ENCODE results near the gene ACTN4. TPM values are rescaled to one million over a fixed set of nuclear protein-coding genes. Genes with fewer than 3 reads are reported as not detected.
"Not testable (repeated sequence)": the region's sequence is repeated elsewhere in the genome, so short reads cannot be mapped to it uniquely, and the experiment has no call there.

ACTN4 gene
- total RNA-seq, 1 donor from 2014 or later: 921 TPM

DNA sequence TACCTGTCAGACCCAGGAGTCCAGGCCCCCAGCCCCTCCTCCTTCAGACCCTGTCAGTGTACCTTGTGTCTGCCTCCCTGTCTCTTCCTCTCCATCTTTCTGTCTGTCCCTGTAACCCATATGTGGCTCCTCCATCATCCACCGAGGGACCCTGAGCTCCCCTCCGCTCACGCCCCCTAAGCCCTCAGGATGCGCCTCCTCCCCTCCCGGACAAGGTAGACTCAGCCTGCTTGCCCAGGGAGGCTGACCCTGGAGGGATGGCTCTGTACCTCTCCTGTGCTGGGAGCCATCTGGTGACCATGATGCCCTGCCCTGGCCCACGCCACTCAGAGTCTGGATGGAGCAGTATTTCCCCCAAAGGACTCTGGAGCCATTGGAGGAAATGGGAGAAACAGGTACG lies 97.9 kb downstream of the ACTN4 start:
- H3K4me1 Mint-ChIP-seq (ENCODE audit: low read depth): no peaks in the 10 kb centered on the region
- peak; percentile 47 for DNase-seq (ENCODE audit: low spot score)
- H3K27ac Mint-ChIP-seq (ENCODE audit: unreplicated experiment): no peak overlapping the region
- peaks cover 2% of the 10 kb centered on the region for H3K36me3 Mint-ChIP-seq (ENCODE audit: low read depth)
- H3K9me3 Mint-ChIP-seq (ENCODE audit: low read depth): peaks cover 3% of the 10 kb centered on the region
- no peak overlapping the region for H3K4me3 Mint-ChIP-seq (ENCODE audit: unreplicated experiment)
- TF ChIP-seq, protein P1, sequence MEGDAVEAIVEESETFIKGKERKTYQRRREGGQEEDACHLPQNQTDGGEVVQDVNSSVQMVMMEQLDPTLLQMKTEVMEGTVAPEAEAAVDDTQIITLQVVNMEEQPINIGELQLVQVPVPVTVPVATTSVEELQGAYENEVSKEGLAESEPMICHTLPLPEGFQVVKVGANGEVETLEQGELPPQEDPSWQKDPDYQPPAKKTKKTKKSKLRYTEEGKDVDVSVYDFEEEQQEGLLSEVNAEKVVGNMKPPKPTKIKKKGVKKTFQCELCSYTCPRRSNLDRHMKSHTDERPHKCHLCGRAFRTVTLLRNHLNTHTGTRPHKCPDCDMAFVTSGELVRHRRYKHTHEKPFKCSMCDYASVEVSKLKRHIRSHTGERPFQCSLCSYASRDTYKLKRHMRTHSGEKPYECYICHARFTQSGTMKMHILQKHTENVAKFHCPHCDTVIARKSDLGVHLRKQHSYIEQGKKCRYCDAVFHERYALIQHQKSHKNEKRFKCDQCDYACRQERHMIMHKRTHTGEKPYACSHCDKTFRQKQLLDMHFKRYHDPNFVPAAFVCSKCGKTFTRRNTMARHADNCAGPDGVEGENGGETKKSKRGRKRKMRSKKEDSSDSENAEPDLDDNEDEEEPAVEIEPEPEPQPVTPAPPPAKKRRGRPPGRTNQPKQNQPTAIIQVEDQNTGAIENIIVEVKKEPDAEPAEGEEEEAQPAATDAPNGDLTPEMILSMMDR (IDR thresholded peaks at IDR 0.05): no peak
- no peaks in the 10 kb centered on the region for H3K27me3 Mint-ChIP-seq (ENCODE audit: low read depth)

DNA sequence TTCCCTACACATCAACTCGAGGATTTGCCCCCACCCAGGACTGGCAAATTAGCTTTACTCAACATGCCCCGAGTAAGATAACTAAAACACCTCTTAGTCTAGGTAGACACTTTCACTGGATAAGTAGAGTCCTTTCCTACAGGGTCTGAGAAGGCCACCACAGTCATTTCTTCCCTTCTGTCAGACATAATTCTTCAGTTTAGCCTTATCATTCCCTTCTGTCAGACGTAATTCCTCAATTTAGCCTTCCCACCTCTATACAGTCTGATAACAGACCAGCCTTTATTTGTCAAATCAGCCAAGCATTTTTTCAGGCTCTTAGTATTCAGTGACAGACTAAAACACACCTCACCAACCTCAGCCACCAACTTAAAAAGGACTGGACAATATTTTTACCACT lies 106.3 kb downstream of the ACTN4 start:
- H3K9me3 Mint-ChIP-seq (ENCODE audit: low read depth); H3K27me3 Mint-ChIP-seq (ENCODE audit: low read depth); H3K4me1 Mint-ChIP-seq (ENCODE audit: low read depth): not testable (repeated sequence)

DNA sequence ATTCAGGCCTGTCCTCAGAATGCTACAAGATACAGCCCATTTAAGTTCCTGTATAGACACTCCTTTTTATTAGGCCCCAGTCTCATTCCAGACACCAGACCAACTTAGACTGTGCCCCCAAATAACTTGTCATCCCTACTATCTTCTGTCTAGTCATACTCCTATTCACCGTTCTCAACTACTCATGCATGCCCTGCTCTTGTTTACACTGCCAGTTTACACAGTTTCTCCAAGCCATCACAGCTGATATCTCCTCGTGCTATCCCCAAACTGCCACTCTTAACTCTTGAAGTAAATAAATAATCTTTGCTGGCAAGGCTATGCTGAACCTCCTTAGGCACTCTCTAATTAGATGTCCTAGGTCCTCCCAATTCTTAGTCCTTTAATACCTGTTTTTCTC lies 106.7 kb downstream of the ACTN4 start:
- H3K27ac Mint-ChIP-seq (ENCODE audit: unreplicated experiment); H3K4me3 Mint-ChIP-seq (ENCODE audit: unreplicated experiment); H3K4me1 Mint-ChIP-seq (ENCODE audit: low read depth); H3K9me3 Mint-ChIP-seq (ENCODE audit: low read depth); H3K36me3 Mint-ChIP-seq (ENCODE audit: low read depth); DNase-seq (ENCODE audit: low spot score); H3K27me3 Mint-ChIP-seq (ENCODE audit: low read depth): not testable (repeated sequence)

More for the DNA sequence above, 106.3 kb downstream of the ACTN4 start:
- not testable (repeated sequence) for DNase-seq (ENCODE audit: low spot score); H3K36me3 Mint-ChIP-seq (ENCODE audit: low read depth); H3K4me3 Mint-ChIP-seq (ENCODE audit: unreplicated experiment); H3K27ac Mint-ChIP-seq (ENCODE audit: unreplicated experiment)

DNA sequence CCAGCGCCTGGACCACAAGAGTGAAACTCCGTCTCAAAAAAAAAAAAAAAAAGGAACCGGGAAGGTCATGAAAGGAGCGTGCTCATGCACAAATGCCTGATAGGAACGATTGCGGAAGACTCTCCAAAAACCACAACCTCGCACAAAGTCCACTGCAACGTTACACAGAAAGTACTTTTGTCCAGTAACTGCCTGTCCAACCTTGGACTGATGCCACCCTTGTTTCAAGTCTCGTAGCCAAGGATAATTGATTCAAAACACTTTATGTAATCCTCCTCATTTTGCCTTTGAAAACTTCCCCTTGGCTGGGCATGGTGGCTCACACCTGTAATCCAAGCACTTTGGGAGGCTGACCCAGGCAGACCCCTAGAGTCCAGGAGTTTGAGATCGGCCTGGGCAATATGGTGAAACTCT lies 112.1 kb downstream of the ACTN4 start:
- Mint-ChIP-seq H3K36me3 (ENCODE audit: low read depth) (no peaks in the 10 kb centered on the region), H3K27me3 (ENCODE audit: low read depth) (no peaks in the 10 kb centered on the region), H3K4me1 (ENCODE audit: low read depth) (no peaks in the 10 kb centered on the region), H3K27ac (ENCODE audit: unreplicated experiment) (no peak overlapping the region), H3K9me3 (ENCODE audit: low read depth) (no peaks in the 10 kb centered on the region), H3K4me3 (ENCODE audit: unreplicated experiment) (no peak overlapping the region)
- TF ChIP-seq, protein P1 (IDR thresholded peaks at IDR 0.05): no peak
- DNase-seq (ENCODE audit: low spot score): no peak

DNA sequence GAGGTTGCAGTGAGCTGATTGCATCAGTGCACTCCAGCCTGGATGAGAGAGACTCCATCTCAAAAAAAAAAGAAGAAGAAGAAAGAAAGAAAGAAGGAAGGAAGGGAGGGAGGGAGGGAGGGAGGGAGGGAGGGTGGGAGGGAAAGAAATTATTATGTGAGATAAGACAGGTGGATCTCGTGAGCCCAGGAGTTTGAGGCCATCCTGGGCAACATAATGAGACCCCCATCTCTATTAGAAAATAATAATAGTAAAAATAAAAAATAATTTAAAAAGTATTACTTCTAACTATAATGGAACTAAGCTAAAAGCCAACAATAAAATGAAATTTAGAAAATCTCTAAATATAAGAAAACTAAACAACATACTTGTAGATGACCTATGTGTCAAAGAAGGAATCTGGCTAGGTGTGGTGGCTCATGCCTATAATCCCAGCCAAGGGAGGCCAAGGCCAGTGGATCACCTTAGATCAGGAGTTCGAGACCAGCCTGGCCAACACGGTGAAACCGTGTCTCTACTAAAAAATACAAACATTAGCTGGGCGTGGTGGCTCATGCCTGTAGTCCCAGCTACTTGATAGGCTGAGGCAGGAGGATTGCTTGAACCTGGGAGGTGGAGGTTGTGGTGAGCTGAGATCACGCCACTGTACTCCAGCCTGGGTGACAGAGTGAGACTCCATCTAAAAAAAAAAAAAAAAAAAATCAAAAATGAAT lies 113.5 kb downstream of the ACTN4 start:
- not testable (repeated sequence) for H3K4me3 Mint-ChIP-seq (ENCODE audit: unreplicated experiment); H3K36me3 Mint-ChIP-seq (ENCODE audit: low read depth); H3K9me3 Mint-ChIP-seq (ENCODE audit: low read depth); H3K27ac Mint-ChIP-seq (ENCODE audit: unreplicated experiment); DNase-seq (ENCODE audit: low spot score); H3K4me1 Mint-ChIP-seq (ENCODE audit: low read depth); H3K27me3 Mint-ChIP-seq (ENCODE audit: low read depth)

DNA sequence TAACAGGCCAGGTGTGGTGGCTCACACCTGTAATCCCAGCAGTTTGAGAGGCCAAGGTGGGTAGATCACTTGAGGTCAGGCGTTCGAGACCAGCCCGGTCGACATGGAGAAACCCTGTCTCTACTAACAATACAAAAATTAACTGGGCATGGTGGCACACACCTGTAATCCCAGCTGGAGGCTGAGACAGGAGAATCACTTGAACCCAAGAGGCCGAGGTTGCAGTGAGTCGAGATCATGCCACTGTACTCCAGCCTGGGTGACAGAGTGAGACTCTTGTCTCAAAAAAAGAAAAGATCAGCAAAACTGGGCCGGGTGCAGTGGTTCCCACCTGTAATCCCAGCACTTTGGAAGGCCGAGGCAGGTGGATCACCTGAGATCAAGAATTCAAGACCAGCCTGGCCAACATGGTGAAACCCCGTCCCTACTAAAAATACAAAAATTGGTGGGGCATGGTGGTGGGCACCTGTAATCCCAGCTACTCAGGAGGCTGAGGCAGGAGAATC lies 114.5 kb downstream of the ACTN4 start:
- H3K27ac Mint-ChIP-seq (ENCODE audit: unreplicated experiment); H3K9me3 Mint-ChIP-seq (ENCODE audit: low read depth); H3K4me1 Mint-ChIP-seq (ENCODE audit: low read depth); DNase-seq (ENCODE audit: low spot score); H3K27me3 Mint-ChIP-seq (ENCODE audit: low read depth); H3K4me3 Mint-ChIP-seq (ENCODE audit: unreplicated experiment); H3K36me3 Mint-ChIP-seq (ENCODE audit: low read depth): not testable (repeated sequence)

DNA sequence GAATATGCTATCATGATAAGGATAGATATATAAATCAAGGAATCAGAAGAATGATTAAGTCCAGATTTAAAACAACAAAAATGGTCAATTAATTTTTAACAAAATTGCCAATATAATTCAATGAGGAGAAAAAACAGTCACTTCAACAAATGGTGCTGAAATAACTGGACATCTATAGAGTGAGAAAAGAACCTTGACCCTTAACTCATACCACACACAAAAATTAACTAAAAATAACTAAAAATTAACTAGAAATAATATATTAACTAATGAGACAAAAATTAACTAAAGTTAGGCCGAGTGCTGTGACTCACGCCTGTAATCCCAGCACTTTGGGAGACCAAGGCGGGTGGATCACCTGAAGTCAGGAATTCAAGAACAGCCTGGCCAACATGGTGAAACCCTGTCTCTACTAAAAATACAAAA lies 116.4 kb downstream of the ACTN4 start:
- no peaks in the 10 kb centered on the region for H3K27me3 Mint-ChIP-seq (ENCODE audit: low read depth)

More for the DNA sequence above, 116.4 kb downstream of the ACTN4 start:
- no peak for DNase-seq (ENCODE audit: low spot score)
- TF ChIP-seq, protein P1 (IDR thresholded peaks at IDR 0.05): no peak
- H3K9me3 Mint-ChIP-seq (ENCODE audit: low read depth): peaks cover 3% of the 10 kb centered on the region
- H3K27ac Mint-ChIP-seq (ENCODE audit: unreplicated experiment): no peak overlapping the region
- H3K4me1 Mint-ChIP-seq (ENCODE audit: low read depth): no peaks in the 10 kb centered on the region
- H3K4me3 Mint-ChIP-seq (ENCODE audit: unreplicated experiment): no peak overlapping the region
- no peaks in the 10 kb centered on the region for H3K36me3 Mint-ChIP-seq (ENCODE audit: low read depth)
